Inflammatory macrophage treated with lipopolysaccharide for 4 hours (primary cell): Measurements from ENCODE around the gene ARFGAP1.

Experiments
- DNase-seq: peaks from one replicate; pipeline ENCODE4 v3.0.0-alpha.2; 2020

The ARFGAP1 gene

GRCh38 chr20:63272105-63273058 lies at the start of gene ARFGAP1:
Gene ARFGAP1 (plus strand): TSS chr20:63272813. CDS start chr20:63275581, 2,768 bp downstream.
- peak; percentile 94 for DNase-seq

GRCh38 chr20:63223121-63223825 lies 49.3 kb upstream of the ARFGAP1 start:
- peak; percentile 46 for DNase-seq

GRCh38 chr20:63223826-63224207 lies 48.8 kb upstream of the ARFGAP1 start:
- DNase-seq, result no peak

GRCh38 chr20:63224412-63225081 lies 48.1 kb upstream of the ARFGAP1 start:
- no peak for DNase-seq

- no peak for DNase-seq
Observed at GRCh38 chr20:63225082-63225454, 47.5 kb upstream of the ARFGAP1 start.

- no peak for DNase-seq
Observed at GRCh38 chr20:63226042-63226943, 46.3 kb upstream of the ARFGAP1 start.

GRCh38 chr20:63227260-63227659 lies 45.4 kb upstream of the ARFGAP1 start:
- DNase-seq, result no peak

- no peak for DNase-seq
Observed at GRCh38 chr20:63228806-63229205, 43.8 kb upstream of the ARFGAP1 start.

- peak; percentile 35 for DNase-seq
Observed at GRCh38 chr20:63230800-63231268, 41.8 kb upstream of the ARFGAP1 start.

GRCh38 chr20:63232235-63233060 lies 40.2 kb upstream of the ARFGAP1 start:
- DNase-seq, result no peak

GRCh38 chr20:63233061-63233344 lies 39.6 kb upstream of the ARFGAP1 start:
- DNase-seq, result no peak

GRCh38 chr20:63233924-63234323 lies 38.7 kb upstream of the ARFGAP1 start:
- no peak for DNase-seq

- no peak for DNase-seq
Observed at GRCh38 chr20:63234693-63235398, 37.8 kb upstream of the ARFGAP1 start.

GRCh38 chr20:63235399-63235983 lies 37.1 kb upstream of the ARFGAP1 start, which contains the start of gene BIRC7:
Gene BIRC7 (plus strand): TSS chr20:63235905. CDS start chr20:63236097, 192 bp downstream.
- no peak for DNase-seq

GRCh38 chr20:63236116-63236837 lies 36.3 kb upstream of the ARFGAP1 start:
- DNase-seq, result no peak

GRCh38 chr20:63238031-63238430 lies 34.6 kb upstream of the ARFGAP1 start:
- no peak for DNase-seq

- DNase-seq, result no peak
Observed at GRCh38 chr20:63238514-63239125, 34.0 kb upstream of the ARFGAP1 start.

GRCh38 chr20:63239431-63239830 lies 33.2 kb upstream of the ARFGAP1 start:
- DNase-seq, result no peak

GRCh38 chr20:63240004-63240403 lies 32.6 kb upstream of the ARFGAP1 start:
- no peak for DNase-seq
